Fibroblast of lung (primary cell): ENCODE measurements around the gene GPR176. TPM values are rescaled to one million over a fixed set of nuclear protein-coding genes. Genes with fewer than 3 reads are reported as not detected.

Source experiments
- DNase-seq, 2 donors: peaks; one replicate each; pipeline versions ENCODE4 v3.0.0 to v3.0.0-alpha.2; 2010; ENCODE audit warnings: low read depth in 2 of 2
- H2AFZ ChIP-seq: 2 replicates; pipeline ENCODE4 v1.5.1; 2012; ENCODE audit warnings: low read length, control low read depth, inconsistent platforms
- H3K27ac ChIP-seq: 2 replicates; pipeline ENCODE4 v1.5.1; 2011; ENCODE audit warnings: low read length, control low read depth; ENCODE audit not compliant: insufficient read depth
- H3K27me3 ChIP-seq: 2 replicates; pipeline ENCODE4 v1.5.1; 2011; ENCODE audit warnings: mild to moderate bottlenecking, low read length; ENCODE audit not compliant: control insufficient read depth, insufficient read depth
- H3K36me3 ChIP-seq: 2 replicates; pipeline ENCODE4 v1.5.1; 2011; ENCODE audit warnings: low read length; ENCODE audit not compliant: control insufficient read depth, insufficient read depth
- H3K4me1 ChIP-seq: 2 replicates; pipeline ENCODE4 v1.5.1; 2011; ENCODE audit warnings: low read length; ENCODE audit not compliant: control insufficient read depth, insufficient read depth; ENCODE audit errors: extremely low read depth
- H3K4me2 ChIP-seq: 2 replicates; pipeline ENCODE4 v1.5.1; 2011; ENCODE audit warnings: low read length, control low read depth; ENCODE audit not compliant: insufficient read depth; ENCODE audit errors: extremely low read depth
- H3K4me3 ChIP-seq, 4 experiments: fragments of 200-600 bp in 1 of 4; sonication (generic) in 1 of 4; replicated peaks in 1 of 4; 2 replicates each; pipeline ENCODE4 v1.5.1; 2011 to 2016; ENCODE audit warnings: low read length in 4 of 4, low read depth in 3 of 4, mild to moderate bottlenecking in 3 of 4, control low read depth in 2 of 4, inconsistent platforms in 1 of 4, mixed read lengths in 1 of 4; ENCODE audit not compliant: insufficient read depth in 1 of 4; ENCODE audit errors: control extremely low read depth in 1 of 4
- H3K79me2 ChIP-seq: 2 replicates; pipeline ENCODE4 v1.5.1; 2012; ENCODE audit warnings: mild to moderate bottlenecking, low read length, inconsistent platforms; ENCODE audit not compliant: control insufficient read depth, insufficient read depth
- H3K9ac ChIP-seq: 2 replicates; pipeline ENCODE4 v1.5.1; 2011; ENCODE audit warnings: mild to moderate bottlenecking, low read length, control low read depth; ENCODE audit not compliant: insufficient read depth
- H3K9me3 ChIP-seq: 2 replicates; pipeline ENCODE4 v1.5.1; 2012; ENCODE audit warnings: low read depth, low read length; ENCODE audit not compliant: control insufficient read depth, insufficient read depth
- H4K20me1 ChIP-seq: 2 replicates; pipeline ENCODE4 v1.5.1; 2011; ENCODE audit warnings: low read length; ENCODE audit not compliant: control insufficient read depth, insufficient read depth; ENCODE audit errors: extremely low read depth
- CTCF ChIP-seq, 2 donors: IDR thresholded peaks in 1 of 2; conservative IDR thresholded peaks in 1 of 2; 1 replicate in 1 of 2; 2 replicates in 1 of 2; pipeline ENCODE4 v1.5.1; 2011 to 2012; ENCODE audit warnings: low read length in 2 of 2, control low read depth in 1 of 2, inconsistent platforms in 1 of 2, low read depth in 1 of 2, mild to moderate bottlenecking in 1 of 2
- EZH2 ChIP-seq: IDR thresholded peaks from 2 replicates; pipeline ENCODE4 v1.5.1; 2012; ENCODE audit warnings: low read length, control low read depth, mild to moderate bottlenecking; ENCODE audit errors: missing control alignments
- polyA plus RNA-seq, 2 donors: library from polyadenylated mRNA; depleted of rRNA in 1 of 2; stranded (reverse) in 1 of 2; unstranded in 1 of 2; fragments of >200 nt; gene quantifications; 2 replicates each; pipeline ENCODE4 v1.2.1, GENCODE V29; 2011 to 2012; ENCODE audit warnings: missing spikeins in 1 of 2
- total RNA-seq: library from RNA; depleted of rRNA; stranded (reverse); fragments of >200 nt; gene quantifications from 2 replicates; pipeline ENCODE4 v1.2.1, GENCODE V29; 2014

The GPR176 gene
- total and polyA plus RNA-seq, 2 donors (not counting 1 experiment from before 2014, with no cell fraction given): 124 to 179 TPM

- H3K27me3 ChIP-seq: no peaks in the 10 kb centered on the region
- no peaks in the 10 kb centered on the region for H4K20me1 ChIP-seq
- H3K36me3 ChIP-seq: peaks cover 24% of the 10 kb centered on the region
- no peak for DNase-seq
- no peaks in the 10 kb centered on the region for H3K4me1 ChIP-seq
- H3K9ac ChIP-seq: no peak overlapping the region
- no peak overlapping the region for H3K27ac ChIP-seq
- H3K4me2 ChIP-seq: no peak overlapping the region
- H3K79me2 ChIP-seq: peaks cover 12% of the 10 kb centered on the region
- H2AFZ ChIP-seq: no peak overlapping the region
- no peak overlapping the region for H3K4me3 ChIP-seq
- no peaks in the 10 kb centered on the region for H3K9me3 ChIP-seq
- no peak for TF ChIP-seq CTCF (conservative IDR thresholded peaks at IDR 0.05 in 1 of 2, IDR thresholded peaks at IDR 0.05 in 1 of 2; ENCODE audit: low read depth in 1 of 2, low read length in 2 of 2)
- TF ChIP-seq EZH2: no peak
These were observed 117.0 kb downstream of the GPR176 start for GRCh38 chr15:39803016-39803415.

- Histone ChIP-seq H3K9ac (no peak overlapping the region), H3K27ac (no peak overlapping the region), H4K20me1 (no peaks in the 10 kb centered on the region), H3K9me3 (no peaks in the 10 kb centered on the region), H3K4me3 (no peak overlapping the region), H2AFZ (no peak overlapping the region), H3K79me2 (peaks cover 8% of the 10 kb centered on the region), H3K4me2 (no peak overlapping the region), H3K27me3 (no peaks in the 10 kb centered on the region), H3K4me1 (no peaks in the 10 kb centered on the region), H3K36me3 (peaks cover 25% of the 10 kb centered on the region)
- peak; percentile 20 to 40 for TF ChIP-seq CTCF (conservative IDR thresholded peaks at IDR 0.05 in 1 of 2, IDR thresholded peaks at IDR 0.05 in 1 of 2; ENCODE audit: low read depth in 1 of 2, low read length in 2 of 2)
- TF ChIP-seq EZH2: no peak
- DNase-seq: no peak
These were observed 118.3 kb downstream of the GPR176 start for GRCh38 chr15:39801641-39802309.

GRCh38 chr15:39799552-39800011 lies 120.5 kb downstream of the GPR176 start:
- no peak for DNase-seq
- H3K36me3 ChIP-seq: peaks cover 19% of the 10 kb centered on the region
- H3K27me3 ChIP-seq: no peaks in the 10 kb centered on the region
- no peak for TF ChIP-seq EZH2
- no peak for TF ChIP-seq CTCF (conservative IDR thresholded peaks at IDR 0.05 in 1 of 2, IDR thresholded peaks at IDR 0.05 in 1 of 2; ENCODE audit: low read depth in 1 of 2, low read length in 2 of 2)
- no peaks in the 10 kb centered on the region for H3K4me1 ChIP-seq
- no peak overlapping the region for H3K4me3 ChIP-seq
- no peak overlapping the region for H2AFZ ChIP-seq
- no peaks in the 10 kb centered on the region for H4K20me1 ChIP-seq
- no peaks in the 10 kb centered on the region for H3K9me3 ChIP-seq
- H3K9ac ChIP-seq: no peak overlapping the region
- no peak overlapping the region for H3K4me2 ChIP-seq
- no peak overlapping the region for H3K27ac ChIP-seq
- peaks cover 3% of the 10 kb centered on the region for H3K79me2 ChIP-seq
